COLO668 (cell line): ENCODE measurements around the gene UBLCP1.
"Not testable (repeated sequence)": the region's sequence is repeated elsewhere in the genome, so short reads cannot be mapped to it uniquely, and the experiment has no call there.

ENCODE experiments used
- DNase-seq: peaks from one replicate; lab custom pipeline; 2025; ENCODE audit not compliant: unreplicated experiment; lab: John Stamatoyannopoulos, UW

The UBLCP1 gene

DNA sequence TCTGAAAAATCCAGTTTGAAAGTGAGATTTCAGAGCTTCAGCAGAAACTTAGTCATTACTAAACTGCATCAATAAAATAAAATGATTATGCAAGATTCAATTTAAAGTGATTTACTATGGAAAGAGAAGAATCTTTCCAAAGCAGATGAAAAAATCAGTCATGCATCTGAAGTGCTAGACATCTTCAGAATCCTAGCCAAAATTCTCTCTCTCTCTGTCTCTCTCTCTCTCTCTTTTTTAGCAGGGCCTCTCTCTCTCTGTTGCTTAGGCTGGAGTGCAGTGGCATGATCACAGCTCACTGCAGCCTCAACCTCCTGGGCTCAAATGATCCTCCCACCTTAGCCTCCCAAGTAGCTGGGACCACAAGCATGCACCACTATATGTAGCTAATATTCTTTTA, 18.2 kb upstream of the UBLCP1 start:
- DNase-seq: no peak

DNA sequence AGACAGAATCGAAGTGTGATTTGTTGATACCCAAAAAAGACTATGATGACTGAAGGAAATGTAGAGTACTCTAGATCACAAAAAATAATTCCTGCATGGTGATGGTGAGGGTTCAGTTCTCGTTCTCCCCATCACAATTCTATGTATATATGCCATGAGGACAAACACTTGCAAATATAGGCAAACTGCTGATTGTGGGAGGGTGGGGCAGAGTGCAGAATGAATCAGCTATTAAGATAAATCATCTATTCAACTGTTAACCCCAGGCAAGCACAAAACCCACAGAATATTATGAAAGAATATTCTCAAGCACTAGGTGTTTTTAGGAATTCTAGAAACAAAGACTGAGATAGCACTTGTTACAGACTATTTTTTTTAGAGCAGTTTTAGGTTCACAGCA, 13.9 kb upstream of the UBLCP1 start:
- no peak for DNase-seq

DNA sequence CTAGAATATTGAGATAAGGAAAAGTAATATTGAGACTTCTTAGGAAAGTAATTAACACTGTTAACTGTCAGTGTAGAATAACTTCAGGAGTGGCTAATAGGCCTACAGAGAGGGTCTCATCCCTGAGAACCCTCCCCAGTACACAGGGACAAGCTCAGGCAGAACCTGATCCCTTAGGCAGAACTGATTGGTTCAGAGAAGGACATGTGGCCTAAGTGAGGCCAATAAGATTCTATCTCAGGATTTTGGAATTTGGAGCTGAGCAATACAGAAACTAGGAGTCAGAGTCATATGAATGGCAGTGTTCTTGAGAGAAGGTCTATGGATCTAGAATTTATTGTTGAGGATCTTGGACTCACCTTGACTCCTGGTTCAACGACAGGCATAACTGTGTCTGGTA, 10.9 kb upstream of the UBLCP1 start:
- DNase-seq: no peak

DNA sequence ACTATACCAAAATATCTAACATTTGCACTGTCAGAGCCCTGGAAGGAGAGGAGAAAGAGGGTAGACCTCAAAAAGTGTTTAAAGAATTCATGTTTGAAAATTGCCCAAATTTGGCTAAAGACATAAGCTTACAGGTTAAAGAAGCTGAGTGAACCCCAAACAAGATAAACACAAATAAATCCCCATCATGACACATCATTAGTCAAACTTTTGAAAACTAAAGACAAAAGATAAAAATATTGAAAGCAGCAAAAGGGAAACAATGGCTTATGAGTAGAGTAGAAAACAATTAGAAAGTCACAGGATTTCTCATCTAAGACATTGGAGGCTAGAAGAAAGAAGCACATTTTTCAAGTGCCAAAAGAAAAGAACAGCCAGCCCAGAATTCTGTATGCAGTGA, 6.1 kb upstream of the UBLCP1 start:
- DNase-seq: no peak

DNA sequence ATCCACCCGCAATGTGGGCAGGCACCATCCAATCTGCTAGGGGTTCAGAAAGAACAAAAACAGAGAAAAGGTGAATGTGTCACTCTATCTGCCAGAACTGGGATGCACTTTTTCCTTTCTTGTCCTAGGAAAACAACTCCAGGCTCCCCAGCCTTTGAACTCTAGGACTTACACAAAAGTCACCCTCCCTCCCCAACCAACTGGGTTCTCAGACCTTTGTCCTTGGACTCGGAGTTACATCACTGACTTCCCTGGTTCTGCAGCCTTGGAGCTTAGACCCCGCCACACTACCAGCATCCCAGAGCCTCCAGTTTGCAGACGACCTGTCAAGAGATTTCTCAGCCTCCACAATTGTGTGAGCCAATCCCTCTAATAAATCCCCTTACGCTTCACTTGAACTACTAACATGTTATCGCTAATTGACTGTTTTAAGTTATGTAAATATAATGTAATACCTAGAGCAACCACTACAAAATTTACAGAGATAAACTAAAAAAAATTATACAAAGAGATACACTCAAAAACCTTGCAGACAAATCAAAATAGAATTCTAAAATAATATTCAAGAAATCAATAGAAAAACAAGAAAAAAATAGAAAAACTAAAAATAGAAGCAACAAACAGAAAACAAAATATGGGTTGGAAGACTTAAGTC, 5.3 kb upstream of the UBLCP1 start:
- DNase-seq: no peak

DNA sequence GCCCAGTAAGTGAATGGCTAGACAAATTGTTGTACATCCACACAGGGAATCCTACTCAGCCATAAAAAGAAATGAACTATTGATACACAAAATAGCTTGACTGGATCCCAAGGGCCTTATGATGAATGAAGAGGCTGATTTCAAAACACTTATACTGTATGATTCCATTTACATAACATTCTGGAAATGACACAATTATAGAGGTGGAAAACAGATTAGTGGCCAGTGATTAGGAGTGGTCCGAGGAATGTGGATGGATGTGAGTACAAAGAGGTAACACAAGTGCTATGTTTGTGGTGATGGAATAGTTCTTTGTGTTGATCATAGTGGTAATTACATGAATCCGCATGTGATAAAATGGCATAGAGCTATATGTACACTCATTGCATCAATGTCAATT, 4.7 kb upstream of the UBLCP1 start:
- no peak for DNase-seq

DNA sequence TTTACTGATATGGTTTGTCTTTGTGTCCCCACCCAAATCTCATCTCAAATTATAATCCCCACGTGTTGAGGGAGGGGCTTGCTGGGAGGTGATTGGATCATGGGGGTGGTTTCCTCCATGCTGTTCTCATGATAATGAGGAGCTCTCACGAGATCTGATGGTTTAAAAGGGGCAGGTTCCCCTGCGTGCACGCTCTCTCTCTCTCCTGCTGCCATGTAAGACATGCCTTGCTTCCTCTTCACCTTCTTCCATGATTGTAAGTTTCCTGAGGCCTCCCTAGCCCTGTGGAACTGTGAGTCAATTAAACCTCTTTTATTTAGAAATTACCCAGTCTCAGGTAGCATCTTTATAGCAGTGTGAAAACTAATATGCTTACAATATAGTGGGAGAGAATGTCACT, 2.9 kb upstream of the UBLCP1 start:
- DNase-seq: not testable (repeated sequence)

DNA sequence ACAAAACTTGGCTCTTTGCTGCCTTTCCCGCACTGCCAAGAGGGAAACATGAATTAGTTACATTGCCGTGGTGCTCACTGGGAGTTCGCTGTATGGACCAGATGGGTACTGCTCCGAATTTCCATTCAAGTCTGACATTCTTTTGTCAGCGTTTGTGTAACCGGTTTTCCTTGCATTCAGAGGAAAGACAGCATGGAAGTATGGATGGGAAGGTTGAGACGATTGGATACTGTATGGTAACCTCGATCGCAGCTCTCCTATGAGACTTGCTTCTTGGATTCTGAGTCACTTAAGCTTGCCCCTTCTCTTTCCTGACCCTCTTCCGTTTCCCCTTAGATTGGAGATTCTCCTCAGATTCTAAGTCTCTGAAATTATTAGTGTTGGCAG, 625 bp upstream of the UBLCP1 start:
- DNase-seq: no peak

DNA sequence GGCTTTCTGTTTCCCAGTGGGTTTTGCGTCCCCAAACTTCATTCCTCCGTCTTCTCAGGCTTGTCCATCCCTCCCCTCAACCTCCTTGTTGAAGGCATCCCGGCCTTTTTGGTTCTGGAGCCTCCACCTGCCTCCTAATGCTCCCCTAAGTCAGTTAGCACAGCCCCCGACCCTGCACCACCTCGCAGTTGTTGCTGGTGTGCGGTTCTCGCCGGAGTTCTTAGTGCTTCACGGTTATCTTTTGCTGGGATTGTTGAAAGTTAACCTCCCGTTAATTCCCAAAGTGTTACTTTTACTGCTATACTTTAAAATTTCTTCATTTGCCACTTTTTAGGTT, 447 bp downstream of the UBLCP1 start:
- DNase-seq: no peak

DNA sequence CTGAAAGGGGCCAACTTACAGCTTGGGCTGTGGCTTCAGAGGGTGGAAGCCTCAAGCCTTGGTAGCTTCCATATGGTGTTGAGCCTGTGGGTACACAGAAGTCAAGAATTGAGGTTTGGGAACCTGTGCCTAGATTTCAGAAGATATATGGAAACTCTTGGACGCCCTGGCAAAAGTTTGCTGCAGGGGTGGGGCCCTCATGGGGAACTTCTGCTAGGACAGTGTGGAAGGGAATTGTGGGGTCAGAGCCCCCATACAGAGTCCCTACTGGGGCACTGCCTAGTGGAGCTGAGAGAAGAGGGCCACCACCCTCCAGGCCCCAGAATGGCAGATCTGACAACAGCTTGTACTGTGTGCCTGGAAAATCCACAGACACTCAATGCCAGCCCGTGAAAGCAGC, 3.7 kb downstream of the UBLCP1 start:
- DNase-seq: not testable (repeated sequence)

DNA sequence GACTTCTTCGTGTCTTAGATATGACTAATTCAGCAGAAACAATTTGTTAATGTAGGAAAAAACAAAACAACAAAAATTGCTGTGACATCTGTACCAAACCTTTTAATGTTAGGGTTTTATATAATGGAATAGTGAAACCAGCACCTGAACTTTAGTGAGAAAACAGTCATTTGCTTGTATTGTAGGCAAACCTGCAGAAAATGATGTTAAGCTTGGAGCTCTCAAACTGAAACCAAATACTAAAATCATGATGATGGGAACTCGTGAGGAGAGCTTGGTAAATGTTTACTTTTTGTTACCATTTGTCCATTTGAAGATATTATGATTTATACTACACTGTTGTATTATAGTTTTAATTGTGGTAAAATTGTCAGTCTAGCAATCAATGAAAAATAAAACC, 6.6 kb downstream of the UBLCP1 start:
- DNase-seq: no peak

DNA sequence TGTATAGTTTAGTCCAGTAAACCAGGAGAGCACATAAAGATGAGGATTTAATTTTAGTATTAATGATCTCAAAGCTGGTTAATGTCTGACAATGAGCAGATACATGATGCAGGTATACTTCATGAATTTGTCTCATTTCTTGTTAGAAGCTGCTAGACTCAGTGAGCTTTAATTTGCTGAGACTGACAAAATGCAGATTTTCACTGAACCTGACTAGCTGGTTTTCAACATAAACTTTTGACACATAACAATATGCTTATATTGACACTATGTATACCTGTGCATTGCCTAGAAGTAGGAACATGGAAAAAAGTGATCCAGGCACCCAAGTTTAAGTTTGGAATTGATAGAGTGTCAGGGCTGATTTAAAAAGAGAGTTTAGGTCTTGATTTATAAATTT, 10.8 kb downstream of the UBLCP1 start:
- DNase-seq: no peak

DNA sequence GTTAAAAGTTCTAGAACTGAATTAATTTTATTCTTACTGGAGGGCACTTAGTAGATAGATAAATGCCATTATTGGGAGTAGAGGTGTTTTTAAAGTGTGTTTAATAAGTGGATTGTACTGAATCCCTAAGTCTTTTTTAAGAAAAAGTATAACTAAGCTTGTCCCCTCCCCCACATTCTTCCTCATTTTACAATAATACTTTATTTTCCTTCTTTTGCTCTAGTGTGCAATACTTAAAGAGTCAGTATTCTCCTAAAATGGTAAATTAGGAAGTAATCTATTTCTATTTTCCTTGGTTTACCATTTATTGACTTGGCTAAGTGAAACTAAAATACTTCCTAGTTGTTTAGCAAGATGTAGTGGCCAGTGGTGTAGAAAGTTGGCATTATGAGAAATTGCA, 11.6 kb downstream of the UBLCP1 start:
- no peak for DNase-seq

DNA sequence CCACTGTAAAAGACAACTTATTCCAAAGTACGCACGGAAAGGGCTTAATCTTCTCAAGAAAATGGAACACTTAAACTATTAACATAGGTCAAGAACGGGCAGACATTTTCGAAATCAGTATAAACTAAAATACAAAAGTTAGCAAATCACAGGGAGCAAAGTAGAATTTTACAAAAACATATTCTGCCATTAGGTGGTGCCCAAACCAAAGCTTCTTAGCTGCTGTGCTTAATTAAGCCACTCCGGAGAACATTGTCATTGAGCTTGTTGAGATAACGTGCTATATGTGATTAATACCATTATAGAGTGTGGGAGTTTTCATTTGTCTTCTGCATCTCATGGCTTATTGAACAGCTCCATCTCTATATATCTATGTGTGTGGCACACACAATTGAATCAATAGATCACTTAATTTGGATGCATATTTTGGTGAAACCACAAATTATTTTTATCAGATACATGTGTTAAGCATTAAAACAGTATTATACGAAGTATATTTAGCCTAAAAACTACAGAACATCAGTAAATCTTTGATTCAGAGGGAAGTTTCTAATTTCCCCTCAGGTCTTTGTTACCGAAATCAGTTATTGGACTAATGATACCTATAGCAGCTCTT, 23.4 kb downstream of the UBLCP1 start:
- DNase-seq: no peak

DNA sequence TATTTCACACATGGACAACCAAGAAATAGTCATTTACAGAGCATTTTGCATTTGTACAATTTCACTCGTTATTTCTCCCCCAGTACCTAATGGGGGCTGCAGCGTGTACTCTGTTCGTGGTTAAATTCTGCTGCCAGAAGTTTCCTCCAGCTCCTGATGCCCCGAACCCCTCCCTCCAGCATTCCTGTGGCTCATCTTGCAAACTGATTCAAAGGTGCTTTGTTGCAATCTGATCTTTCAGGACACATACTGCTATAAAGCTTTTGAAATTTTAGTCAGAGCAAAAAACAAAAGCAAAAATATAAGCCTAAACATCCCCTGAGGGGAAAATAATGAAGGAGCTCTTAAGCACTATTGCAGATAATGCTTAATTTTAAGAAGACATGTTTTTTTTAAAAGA, 27.7 kb downstream of the UBLCP1 start:
- DNase-seq: no peak

DNA sequence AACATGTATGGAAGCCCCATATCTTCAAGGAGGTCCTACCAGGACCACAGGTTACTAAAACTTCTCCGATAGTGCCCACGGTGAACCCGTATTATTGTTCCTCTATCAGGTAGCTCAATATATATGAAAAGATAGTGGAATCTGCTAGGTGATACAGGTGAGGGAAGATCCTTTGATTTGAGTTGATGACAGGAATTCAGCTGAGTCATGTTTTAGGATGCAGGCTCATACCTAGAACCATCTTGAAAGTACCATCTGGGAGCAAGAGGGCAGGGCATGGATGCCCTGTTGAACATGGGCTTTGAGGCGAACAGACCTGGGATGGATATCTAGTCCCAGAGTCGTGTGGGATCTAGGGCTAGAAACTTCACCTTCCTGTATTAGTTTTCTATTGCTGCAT, 31.8 kb downstream of the UBLCP1 start:
- no peak for DNase-seq

DNA sequence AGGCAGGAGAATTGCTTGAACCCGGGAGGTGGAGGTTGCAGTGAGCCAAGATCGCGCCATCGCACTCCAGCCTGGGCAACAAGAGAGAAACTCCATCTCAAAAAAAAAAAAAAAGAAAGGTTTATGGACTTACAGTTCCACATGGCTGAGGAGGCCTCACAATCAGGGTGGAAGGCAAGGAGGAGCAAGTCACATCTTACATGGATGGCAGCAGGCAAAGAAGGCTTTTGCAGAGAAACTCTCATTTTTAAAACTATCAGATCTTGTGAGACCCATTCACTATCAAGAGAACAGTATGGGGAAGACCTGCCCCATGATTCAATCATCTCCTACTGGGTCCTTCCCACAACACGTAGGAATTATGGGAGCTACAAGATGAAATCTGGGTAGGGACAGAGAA, 34.2 kb downstream of the UBLCP1 start:
- not testable (repeated sequence) for DNase-seq

DNA sequence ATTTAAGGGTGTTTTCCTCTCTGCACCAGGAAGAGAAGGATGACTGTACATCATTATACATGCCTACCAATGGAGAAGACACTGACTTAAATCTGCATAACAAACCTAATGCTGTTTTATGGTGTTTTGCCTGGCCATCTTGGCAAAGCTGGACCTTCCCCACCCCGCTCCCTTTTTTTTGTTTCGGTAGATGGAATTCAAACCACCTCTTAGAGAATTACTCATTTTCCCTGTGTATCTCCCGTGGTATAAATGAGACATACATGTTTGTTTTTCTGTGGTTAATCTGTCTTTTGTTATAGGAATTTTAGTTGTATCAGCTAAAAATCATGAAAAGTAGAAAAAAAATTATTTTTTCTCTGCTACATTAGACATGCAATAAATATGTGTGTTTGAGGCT, 38.4 kb downstream of the UBLCP1 start:
- DNase-seq: no peak

DNA sequence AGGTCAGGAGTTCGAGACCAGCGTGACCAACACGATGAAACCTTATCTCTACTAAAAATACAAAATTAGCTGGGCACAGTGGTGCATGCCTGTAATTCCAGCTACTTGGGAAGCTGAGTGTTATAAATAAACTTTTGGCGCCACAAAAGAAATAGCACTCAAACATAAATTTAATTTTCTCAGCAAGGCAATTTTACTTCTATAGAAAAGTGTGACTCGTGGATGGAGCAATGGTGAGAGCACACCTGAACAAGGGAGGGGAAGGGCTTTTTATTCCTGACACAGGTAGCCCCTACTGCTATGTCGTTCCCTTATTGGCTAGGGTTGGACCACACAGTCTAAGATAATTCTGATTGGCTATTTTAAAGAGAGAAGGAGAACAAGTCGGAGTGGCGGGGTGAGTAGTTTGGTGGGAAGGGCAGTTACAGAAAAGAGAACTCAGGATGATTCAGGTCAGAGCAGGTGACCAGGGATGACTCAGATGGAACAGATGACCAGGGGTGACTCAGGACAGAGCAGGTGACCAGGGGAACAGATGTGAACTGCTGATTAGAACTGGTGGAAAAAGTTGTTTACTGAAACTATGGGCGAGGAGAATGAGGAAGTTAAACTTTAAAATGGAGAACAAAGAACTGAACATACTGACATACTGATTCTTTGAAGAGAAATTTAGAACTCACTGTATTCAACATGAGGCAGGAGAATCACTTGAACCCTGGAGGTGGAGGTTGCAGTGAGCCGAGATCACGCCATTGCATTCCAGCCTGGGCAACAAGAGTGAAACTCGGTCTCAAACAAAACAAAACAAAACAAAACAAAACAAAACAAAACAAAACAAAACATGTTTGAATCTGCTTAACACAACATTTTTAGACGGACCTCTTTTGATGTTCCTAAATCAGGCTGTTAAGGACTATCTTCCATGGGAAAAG, 39.1 kb downstream of the UBLCP1 start:
- DNase-seq: not testable (repeated sequence)

DNA sequence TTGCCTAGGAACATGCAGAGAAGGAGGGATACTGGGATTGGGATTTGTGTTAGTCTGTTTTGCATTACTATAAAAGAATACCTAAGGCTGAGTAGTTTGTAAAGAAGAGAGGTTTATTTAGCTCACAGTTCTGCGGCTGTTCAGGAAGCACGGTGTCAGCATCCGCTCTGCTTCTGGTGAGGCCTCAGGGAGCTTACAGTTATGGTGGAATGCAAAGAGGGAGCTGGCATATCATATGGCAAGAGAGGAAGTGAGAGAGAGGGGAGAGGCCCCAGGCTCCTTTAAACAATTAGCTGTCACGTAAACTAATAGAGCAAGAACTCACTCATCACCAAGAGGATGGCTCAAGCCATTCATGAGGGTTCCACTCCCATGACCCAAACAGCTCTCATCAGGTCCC, 40.2 kb downstream of the UBLCP1 start:
- no peak for DNase-seq

DNA sequence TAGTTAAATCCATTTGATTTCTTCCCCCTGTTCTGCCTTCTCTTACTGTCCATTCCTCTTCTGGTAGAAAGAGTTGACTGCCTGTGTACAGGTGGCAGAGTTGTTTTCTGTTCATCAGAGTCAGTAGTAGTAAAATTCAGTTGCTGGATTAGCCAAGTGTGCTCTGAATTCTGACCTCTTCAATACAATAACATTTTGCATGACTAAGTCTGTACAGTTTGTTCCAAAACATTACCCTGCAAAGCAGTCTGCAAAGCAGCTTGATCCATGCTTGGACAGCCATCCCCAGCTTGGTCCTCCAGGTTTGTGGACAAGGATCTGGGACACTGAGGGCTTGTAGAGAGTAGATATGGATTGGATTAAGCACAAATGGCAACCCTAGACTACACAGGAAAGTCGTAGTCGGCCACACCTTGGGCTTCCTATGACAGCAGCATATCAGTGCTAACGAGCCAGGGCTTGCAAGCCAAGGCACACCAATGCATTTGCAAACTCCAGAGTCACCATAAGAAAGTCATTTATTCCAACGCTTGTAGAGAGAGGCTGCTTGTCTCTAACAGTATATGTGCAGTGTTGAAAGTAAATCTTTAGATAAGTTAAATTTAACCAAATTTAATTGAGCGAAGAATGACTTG, 42.0 kb downstream of the UBLCP1 start:
- no peak for DNase-seq
